ENCODE results near the gene KLHL6. TPM values are rescaled to one million over a fixed set of nuclear protein-coding genes. Genes with fewer than 3 reads are reported as not detected.

The KLHL6 gene, protein sequence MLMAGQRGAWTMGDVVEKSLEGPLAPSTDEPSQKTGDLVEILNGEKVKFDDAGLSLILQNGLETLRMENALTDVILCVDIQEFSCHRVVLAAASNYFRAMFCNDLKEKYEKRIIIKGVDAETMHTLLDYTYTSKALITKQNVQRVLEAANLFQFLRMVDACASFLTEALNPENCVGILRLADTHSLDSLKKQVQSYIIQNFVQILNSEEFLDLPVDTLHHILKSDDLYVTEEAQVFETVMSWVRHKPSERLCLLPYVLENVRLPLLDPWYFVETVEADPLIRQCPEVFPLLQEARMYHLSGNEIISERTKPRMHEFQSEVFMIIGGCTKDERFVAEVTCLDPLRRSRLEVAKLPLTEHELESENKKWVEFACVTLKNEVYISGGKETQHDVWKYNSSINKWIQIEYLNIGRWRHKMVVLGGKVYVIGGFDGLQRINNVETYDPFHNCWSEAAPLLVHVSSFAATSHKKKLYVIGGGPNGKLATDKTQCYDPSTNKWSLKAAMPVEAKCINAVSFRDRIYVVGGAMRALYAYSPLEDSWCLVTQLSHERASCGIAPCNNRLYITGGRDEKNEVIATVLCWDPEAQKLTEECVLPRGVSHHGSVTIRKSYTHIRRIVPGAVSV
- total RNA-seq, result 1 to 10 TPM in 4 of 8 experiments, under 1 TPM in 4; 0.07 to 2.6 (median 0.96) TPM

DNA sequence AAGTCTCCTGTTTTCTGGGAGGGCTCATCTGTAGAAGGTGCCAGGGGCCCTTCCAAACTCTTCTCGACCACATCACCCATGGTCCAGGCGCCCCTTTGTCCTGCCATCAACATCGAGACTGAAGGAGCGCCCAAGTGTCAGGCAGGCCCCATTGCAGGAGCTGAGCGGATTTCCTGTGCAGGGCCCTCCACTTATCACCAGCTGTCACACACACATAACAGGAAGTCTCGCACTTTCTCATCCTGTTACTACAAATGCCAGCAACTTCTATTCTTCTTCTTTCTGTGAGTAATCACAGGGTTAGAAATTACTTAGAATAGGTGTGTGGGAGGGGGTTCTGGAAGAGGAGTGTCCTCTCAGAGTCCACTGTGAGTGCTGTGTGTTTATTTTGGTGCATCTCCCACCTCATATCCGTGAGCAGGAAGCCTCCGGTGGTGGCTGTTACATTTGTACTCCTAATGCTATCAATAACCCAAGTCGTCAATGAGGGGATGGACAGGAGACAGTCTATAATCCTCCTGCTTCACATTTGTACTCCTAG, at the start of gene KLHL6:
Gene KLHL6, minus strand, starts transcription at position 166 of the 541 bp plus-strand sequence. Its CDS starts 53 bp downstream, at position 113.
- in situ Hi-C loops (cut with MboI; ENCODE audit: low pct_unique_long_range_greater_than_20kb in 2 of 9, low sequenced_read_pairs in 9 of 9, unreplicated experiment in 9 of 9), result no loop called here

DNA sequence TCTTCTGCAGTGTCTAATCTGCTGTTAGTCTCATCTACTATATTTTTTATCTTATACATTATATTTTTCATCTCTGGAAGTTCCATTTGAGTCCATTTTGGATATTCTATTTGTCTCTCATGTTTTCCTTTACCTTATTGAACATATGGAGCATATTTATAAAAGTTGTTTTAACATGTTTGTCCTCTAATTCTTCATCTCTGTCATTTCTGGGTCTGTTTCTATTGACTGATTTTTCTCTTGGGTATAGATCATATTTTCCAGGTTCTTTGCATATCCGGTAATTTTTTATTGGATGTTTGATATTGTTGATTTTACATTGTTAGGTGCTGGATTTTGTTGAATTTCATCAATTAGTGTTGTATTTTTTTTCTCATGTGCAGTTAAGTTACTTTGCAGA, 42.5 kb upstream of the KLHL6 start:
- Histone ChIP-seq H3K4me1 (replicated peaks in 1 of 2) (no peaks in the 10 kb centered on the region), H3K4me3 (no peak overlapping the region), H3K27ac (no peak overlapping the region)
- no peak for ATAC-seq (replicated peaks in 6 of 8)
- in situ Hi-C loops (cut with MboI; ENCODE audit: low pct_unique_long_range_greater_than_20kb in 2 of 9, low sequenced_read_pairs in 9 of 9, unreplicated experiment in 9 of 9), result no loop called here
- 0 to 50% (median 3%) methylated on average over 1 of the region's 1 CpG; no CpG with 5 or more reads in 2 of the 10 experiments for WGBS, 10 experiments

More for the DNA sequence above, at the start of gene KLHL6:
- WGBS, 10 experiments, result 44 to 100% (median 72%) methylated on average over 3 to 7 of the region's 9 CpGs; no CpG with 5 or more reads in 4 of the 10 experiments
- no peak within 1 kb of the TSS for H3K27ac ChIP-seq
- H3K4me1 ChIP-seq (replicated peaks in 1 of 2), result peaks cover 0 to 9% of the 10 kb centered on the region in 2 donors
- H3K4me3 ChIP-seq, result no peak within 1 kb of the TSS
- ATAC-seq (replicated peaks in 6 of 8), result no peak

DNA sequence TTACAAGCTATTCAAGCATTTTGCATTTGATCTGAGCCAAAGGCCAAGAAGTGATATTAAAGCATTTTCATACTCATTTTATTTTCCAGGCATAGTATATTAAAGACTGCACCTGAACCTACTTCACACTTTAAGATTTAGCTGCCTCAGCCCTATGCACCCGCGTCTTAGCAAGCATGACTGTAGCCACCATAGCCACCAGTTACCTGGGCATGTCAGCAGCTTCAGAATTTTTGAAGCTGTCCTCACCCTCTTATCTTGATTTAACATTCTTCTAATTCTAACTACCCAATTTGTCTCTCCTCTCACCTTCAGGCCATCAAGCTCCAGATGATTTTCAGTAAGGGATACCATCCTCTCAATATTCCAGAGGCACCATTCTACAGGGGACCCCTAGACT, 39.1 kb upstream of the KLHL6 start:
- in situ Hi-C loops (cut with MboI; ENCODE audit: low pct_unique_long_range_greater_than_20kb in 2 of 9, low sequenced_read_pairs in 9 of 9, unreplicated experiment in 9 of 9), result no loop called here
- 41 to 100% (median 90%) methylated on average over 2 of the region's 2 CpGs; no CpG with 5 or more reads in 7 of the 10 experiments for WGBS, 10 experiments
- no peak for ATAC-seq (replicated peaks in 6 of 8)

DNA sequence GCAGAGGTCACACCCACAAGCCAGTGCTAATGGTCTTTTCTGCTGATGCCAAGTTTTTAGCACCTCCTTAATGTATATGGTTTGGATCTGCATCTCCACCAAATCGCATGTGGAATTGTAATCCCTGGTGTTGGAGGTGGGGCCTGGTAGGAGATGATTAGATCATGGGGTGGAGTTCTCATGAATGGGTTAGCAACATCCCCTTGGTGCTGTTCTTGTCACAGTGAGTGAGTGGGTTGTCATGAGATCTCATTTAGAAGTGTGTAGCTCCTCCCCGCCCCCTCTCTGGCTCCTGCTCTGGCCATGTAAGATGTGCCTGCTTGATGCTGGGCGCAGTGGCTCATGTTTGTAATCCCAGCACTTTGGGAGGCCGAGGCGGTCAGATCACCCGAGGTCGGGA, 37.3 kb upstream of the KLHL6 start:
- Histone ChIP-seq H3K4me1 (replicated peaks in 1 of 2) (peaks cover 0 to 7% of the 10 kb centered on the region in 2 donors), H3K4me3 (no peak overlapping the region), H3K27ac (no peak overlapping the region)
- in situ Hi-C loops (cut with MboI; ENCODE audit: low pct_unique_long_range_greater_than_20kb in 2 of 9, low sequenced_read_pairs in 9 of 9, unreplicated experiment in 9 of 9), result no loop called here
- peak in 7 of 8 experiments; percentile 39 to 94 (median 82) for ATAC-seq (replicated peaks in 6 of 8)
- 0 to 100% (median 88%) methylated on average over 1 to 5 of the region's 7 CpGs; no CpG with 5 or more reads in 5 of the 10 experiments for WGBS, 10 experiments

More for the DNA sequence above, 39.1 kb upstream of the KLHL6 start:
- Histone ChIP-seq H3K27ac (no peak overlapping the region), H3K4me3 (no peak overlapping the region), H3K4me1 (replicated peaks in 1 of 2) (peaks cover 0 to 7% of the 10 kb centered on the region in 2 donors)

DNA sequence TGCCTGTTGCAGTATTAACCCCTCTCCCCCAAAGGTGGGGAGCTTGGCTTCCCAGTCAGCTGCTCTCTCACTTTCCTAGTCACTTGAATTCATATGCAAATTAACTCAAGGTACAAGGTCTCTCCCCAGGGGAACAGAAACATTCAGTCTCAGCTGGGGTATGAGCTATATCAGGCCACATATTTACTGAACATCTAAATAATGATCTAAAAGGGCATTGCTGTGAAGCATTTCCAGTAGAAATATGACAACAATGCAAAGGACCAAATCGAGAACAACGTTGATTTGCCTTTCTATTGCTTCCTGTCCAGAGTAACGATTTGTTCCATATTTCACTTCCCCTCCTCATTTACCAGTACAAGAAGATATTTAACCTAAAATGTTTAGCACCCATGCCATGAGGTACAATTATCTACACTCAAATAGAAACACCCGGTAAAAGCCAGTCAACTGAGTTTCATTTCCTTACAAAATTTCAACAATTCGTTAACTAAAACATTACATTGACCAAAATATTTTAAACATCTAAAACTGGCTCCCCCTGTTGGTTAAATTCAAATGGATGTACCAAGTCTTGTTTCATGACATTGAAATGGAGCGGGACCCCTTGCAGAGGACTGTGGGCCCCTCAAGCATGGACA, 36.5 kb upstream of the KLHL6 start:
- H3K27ac ChIP-seq, result no peak overlapping the region
- WGBS, 10 experiments, result 52 to 100% (median 72%) methylated on average over 3 to 6 of the region's 6 CpGs; no CpG with 5 or more reads in 1 of the 10 experiments
- H3K4me1 ChIP-seq (replicated peaks in 1 of 2), result peaks cover 0 to 7% of the 10 kb centered on the region in 2 donors
- in situ Hi-C loops (cut with MboI; ENCODE audit: low pct_unique_long_range_greater_than_20kb in 2 of 9, low sequenced_read_pairs in 9 of 9, unreplicated experiment in 9 of 9), result no loop called here
- H3K4me3 ChIP-seq, result no peak overlapping the region
- peak in 2 of 8 experiments; percentile 28 to 29 for ATAC-seq (replicated peaks in 6 of 8)

DNA sequence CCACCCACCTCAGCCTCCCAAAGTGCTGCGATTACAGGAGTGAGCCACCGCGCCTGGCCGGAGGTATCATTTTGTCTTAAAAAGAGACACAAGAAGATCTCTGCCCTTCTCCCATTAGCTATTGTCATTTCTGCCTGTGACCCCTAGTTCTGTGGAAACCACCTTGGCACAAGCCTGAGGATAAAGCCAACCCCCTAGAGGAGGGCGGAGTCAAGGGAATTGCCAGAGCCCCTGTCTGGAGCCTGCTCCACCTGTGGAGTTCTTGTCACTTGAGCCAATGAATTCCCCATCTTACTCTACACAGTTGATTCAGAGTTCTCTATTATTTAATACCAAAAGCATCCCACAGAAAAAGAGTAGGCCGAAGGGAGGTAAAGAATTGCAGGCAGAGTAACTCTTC, 34.9 kb upstream of the KLHL6 start:
- in situ Hi-C loops (cut with MboI; ENCODE audit: low pct_unique_long_range_greater_than_20kb in 2 of 9, low sequenced_read_pairs in 9 of 9, unreplicated experiment in 9 of 9), result no loop called here
- Histone ChIP-seq H3K27ac (no peak overlapping the region), H3K4me1 (replicated peaks in 1 of 2) (peaks cover 0 to 10% of the 10 kb centered on the region in 2 donors), H3K4me3 (no peak overlapping the region)
- ATAC-seq (replicated peaks in 6 of 8), result no peak
- WGBS, 10 experiments, result 76 to 100% (median 100%) methylated on average over 1 to 6 of the region's 6 CpGs; no CpG with 5 or more reads in 2 of the 10 experiments

DNA sequence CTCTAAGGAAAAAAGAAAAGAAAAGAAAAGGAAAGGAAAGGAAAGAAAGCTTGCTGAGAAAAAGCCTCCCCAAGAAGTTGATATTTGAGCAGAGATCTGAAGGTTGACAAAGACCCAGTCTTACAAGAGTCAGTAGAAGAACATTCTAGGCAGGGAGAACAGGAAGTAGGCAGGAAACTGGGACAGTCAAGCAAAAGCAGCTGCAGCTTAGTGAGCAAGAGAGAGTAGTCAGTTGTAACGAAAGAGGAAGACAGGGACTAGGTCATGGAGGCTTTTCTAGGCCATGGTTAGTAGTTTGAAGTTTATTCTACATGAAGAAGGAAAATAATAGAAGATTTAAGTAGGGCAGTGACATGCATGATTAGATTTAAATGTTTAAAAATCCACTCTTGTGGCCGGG, 31.8 kb upstream of the KLHL6 start:
- H3K4me3 ChIP-seq, result no peak overlapping the region
- H3K27ac ChIP-seq, result no peak overlapping the region
- no peak for ATAC-seq (replicated peaks in 6 of 8)
- 50 to 100% (median 76%) methylated on average over 1 to 2 of the region's 2 CpGs; no CpG with 5 or more reads in 2 of the 10 experiments for WGBS, 10 experiments
- H3K4me1 ChIP-seq (replicated peaks in 1 of 2), result peaks cover 27 to 41% of the 10 kb centered on the region in 2 donors
- in situ Hi-C loops (cut with MboI; ENCODE audit: low pct_unique_long_range_greater_than_20kb in 2 of 9, low sequenced_read_pairs in 9 of 9, unreplicated experiment in 9 of 9), result no loop called here

DNA sequence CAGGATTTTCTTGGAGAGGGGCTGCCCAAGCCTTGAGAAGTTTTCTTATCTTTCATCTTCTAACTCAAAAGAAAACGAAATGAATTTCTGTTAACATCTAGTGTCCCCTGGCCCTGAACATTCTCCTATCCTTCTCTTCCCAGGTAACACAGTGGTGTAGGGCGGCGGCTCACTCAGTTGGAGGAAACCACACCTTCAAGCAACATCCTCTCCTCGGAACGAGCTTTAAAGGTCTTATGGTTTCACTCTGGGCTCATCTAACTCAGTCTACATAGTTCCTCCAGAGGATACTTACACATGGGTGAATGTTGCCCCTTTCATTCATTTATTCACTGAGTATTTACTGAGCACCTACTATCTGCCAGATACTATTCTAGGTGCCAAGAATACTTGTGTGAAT, 31.0 kb upstream of the KLHL6 start:
- in situ Hi-C loops (cut with MboI; ENCODE audit: low pct_unique_long_range_greater_than_20kb in 2 of 9, low sequenced_read_pairs in 9 of 9, unreplicated experiment in 9 of 9), result no loop called here
- Histone ChIP-seq H3K27ac (no peak overlapping the region), H3K4me3 (no peak overlapping the region), H3K4me1 (replicated peaks in 1 of 2) (peaks cover 29 to 42% of the 10 kb centered on the region in 2 donors)
- WGBS, 10 experiments, result 47 to 93% (median 83%) methylated on average over 1 to 5 of the region's 5 CpGs; no CpG with 5 or more reads in 3 of the 10 experiments
- ATAC-seq (replicated peaks in 6 of 8), result no peak

DNA sequence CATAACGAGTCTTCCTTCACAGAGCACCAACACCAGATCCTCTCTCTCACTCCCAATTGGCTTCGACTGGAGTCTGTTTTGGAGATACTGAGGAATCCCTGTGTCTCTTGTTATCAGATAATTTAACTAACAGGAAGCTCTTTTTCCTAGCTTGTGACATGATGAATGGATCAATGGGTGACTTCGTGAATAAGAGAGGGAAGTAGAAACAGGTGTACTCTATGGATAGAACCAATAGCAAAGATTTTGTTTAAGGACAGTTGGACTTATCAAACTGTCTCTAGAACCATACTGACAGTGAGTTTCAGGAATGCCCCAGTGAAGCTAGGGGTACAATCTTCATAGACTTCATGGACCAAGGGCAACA, 29.4 kb upstream of the KLHL6 start:
- peak overlapping the region in 1 of 2 donors; percentile 9 for H3K27ac ChIP-seq
- no peak for ATAC-seq (replicated peaks in 6 of 8)
- in situ Hi-C loops (cut with MboI; ENCODE audit: low pct_unique_long_range_greater_than_20kb in 2 of 9, low sequenced_read_pairs in 9 of 9, unreplicated experiment in 9 of 9), result no loop called here
- WGBS, 10 experiments, result 23 to 100% (median 62%) methylated on average over 1 to 3 of the region's 3 CpGs; no CpG with 5 or more reads in 3 of the 10 experiments
- no peak overlapping the region for H3K4me3 ChIP-seq
- peaks cover 29 to 44% of the 10 kb centered on the region in 2 donors for H3K4me1 ChIP-seq (replicated peaks in 1 of 2)

DNA sequence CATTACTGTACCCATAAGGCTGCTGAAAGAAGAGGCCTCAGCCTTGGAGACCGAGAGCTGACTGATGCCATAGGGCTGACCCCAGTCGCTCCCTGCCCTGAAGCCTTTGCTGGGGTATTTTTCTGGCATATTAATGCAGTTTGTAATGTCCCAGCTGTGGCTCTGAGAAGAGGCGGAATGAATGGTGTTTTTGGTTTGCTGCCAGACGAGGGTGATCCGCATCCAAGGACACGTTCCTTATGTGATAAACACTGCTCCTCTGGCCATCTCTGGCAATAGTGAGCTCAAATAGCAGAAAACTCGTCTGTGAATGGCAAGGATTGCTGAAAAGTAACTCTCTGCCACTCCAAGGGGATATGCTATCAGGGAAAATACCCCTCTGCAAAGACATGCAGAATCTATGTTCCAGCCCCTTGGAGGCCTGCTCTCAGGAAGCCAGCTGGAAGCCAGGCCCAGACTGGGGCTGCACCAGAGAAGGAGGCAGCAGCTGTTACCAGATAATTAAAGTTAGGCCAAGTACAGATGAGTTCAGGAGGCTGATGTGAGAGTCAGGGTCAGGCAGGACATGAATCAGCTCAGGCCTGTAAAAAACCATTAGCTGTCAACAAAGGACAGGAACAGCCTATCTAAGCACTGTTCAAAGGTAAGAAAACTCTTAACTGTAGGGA, 28.9 kb upstream of the KLHL6 start:
- in situ Hi-C loops (cut with MboI; ENCODE audit: low pct_unique_long_range_greater_than_20kb in 2 of 9, low sequenced_read_pairs in 9 of 9, unreplicated experiment in 9 of 9), result no loop called here
- H3K4me3 ChIP-seq, result no peak overlapping the region
- WGBS, 10 experiments, result 0 to 41% (median 34%) methylated on average over 2 to 5 of the region's 7 CpGs; no CpG with 5 or more reads in 6 of the 10 experiments
- H3K27ac ChIP-seq, result peak overlapping the region; percentile 40 to 55
- H3K4me1 ChIP-seq (replicated peaks in 1 of 2), result peaks cover 29 to 44% of the 10 kb centered on the region in 2 donors
- peak; percentile 85 to 98 (median 92) for ATAC-seq (replicated peaks in 6 of 8)

DNA sequence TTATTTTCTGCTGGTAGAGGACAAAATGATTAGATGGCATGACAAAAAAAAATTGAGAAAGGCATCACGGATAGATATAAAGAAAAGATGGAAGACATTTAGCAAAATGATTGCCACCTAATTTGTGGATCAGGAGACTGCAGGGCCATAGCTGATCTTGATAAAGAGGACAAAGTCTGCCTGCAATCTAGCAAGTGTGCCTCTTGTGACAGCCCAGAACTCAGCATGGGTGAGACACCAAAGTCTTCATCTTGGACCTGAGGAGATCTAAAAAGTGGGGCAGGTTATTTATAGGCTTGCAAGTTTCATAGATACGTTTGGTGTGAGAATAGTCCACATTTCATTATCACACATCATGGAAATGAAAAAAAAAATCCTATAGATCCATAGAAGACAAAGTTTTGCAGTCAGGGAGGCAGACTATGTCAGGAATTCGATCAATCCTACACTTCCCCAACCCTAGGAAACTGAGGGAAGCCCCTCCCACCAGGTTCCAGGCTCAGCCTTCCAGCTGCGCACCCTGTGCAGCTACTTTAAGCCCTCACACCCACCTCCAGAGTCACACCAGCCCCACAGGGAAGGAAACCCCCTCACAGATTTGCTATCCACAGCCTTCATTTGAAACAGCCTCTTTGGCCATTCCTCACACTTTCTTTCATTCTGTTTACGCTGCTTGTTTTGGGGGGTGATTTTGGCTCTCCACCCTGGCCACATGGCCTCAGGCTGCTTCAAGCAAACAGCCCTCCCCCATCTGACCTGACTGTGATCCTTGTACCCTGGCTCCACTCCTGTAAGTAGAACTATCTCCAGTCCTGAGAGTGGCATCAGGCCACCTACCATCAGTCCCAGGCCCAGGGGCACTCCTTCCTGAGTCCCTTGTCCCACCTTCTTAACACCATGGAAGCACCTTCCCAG, 28.1 kb upstream of the KLHL6 start:
- Histone ChIP-seq H3K27ac (peak overlapping the region; percentile 40 to 55), H3K4me1 (replicated peaks in 1 of 2) (peaks cover 29 to 44% of the 10 kb centered on the region in 2 donors), H3K4me3 (no peak overlapping the region)
- 28 to 100% (median 84%) methylated on average over 1 to 5 of the region's 5 CpGs for WGBS, 10 experiments
- in situ Hi-C loops (cut with MboI; ENCODE audit: low pct_unique_long_range_greater_than_20kb in 2 of 9, low sequenced_read_pairs in 9 of 9, unreplicated experiment in 9 of 9), result no loop called here
- peak in 2 of 8 experiments; percentile 22 to 51 for ATAC-seq (replicated peaks in 6 of 8)
